ENCODE results near the gene PTPRF. TPM values are rescaled to one million over a fixed set of nuclear protein-coding genes. Genes with fewer than 3 reads are reported as not detected.
"Not testable (repeated sequence)": the region's sequence is repeated elsewhere in the genome, so short reads cannot be mapped to it uniquely, and the experiment has no call there.

The PTPRF gene
- 64.1 and 79.8 TPM in 2 replicates for total RNA-seq (2014; rRNA removed; shearing (Covaris generic))

DNA sequence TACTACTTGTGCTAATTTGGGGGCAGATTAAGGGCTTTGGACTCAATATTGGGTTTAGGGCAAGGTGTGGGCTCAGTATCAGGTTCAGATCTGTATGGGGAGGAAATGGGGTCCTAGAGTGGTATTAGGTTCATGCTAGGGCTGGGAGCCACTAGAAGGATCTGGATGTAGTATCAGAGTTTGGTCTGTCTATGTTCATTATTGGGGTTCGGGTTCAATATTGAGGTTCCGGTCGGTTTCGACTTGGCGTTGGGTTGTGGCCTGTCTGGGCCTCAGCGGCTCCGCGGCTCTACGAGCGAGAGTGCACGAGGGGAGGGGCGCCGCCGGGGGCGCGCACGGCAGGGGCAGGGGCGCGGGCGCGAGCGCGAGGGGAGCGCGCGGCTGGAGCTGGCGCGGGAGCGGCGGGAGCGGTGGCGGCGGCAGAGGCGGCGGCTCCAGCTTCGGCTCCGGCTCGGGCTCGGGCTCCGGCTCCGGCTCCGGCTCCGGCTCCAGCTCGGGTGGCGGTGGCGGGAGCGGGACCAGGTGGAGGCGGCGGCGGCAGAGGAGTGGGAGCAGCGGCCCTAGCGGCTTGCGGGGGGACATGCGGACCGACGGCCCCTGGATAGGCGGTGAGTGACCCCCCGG is at the start of gene PTPRF:
PTPRF (plus strand) TSS at position 401 of the 624 bp plus-strand sequence. CDS start 14,193 bp downstream, outside the sequence.
- DNase-seq = peak; percentile 97
- peak within 1 kb of the TSS; percentile 88 for H3K4me3 ChIP-seq (ENCODE audit: insufficient read depth, low read depth, low read length)
- H3K27me3 ChIP-seq (ENCODE audit: control insufficient read depth, insufficient read depth, low read length) = peaks cover 3% of the 10 kb centered on the region; the same call in 1 of the 2 replicates
- H3K36me3 ChIP-seq (replicated peaks; ENCODE audit: control insufficient read depth, insufficient read depth, low read length) = 0 out of 2 replicates have a peak, but pooled peaks cover 1% of the 10 kb centered on the region

DNA sequence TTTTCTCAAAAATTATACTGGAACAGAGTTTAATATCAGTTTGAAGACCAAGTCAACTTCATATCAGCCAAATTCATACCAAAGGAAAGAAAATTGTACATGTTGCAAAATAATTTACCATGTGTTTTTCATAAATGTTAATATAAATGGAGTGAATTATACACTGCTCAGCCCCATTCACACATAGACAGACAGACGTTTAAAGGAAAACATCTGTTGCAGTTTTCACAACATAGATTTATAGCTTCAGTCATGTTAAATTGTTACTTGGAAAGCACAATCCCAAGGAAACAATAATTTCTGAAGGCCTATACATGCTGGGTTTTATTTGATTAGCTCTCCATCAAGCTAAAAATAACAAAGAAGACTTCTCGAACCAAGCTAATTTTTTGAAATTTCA is 49.2 kb upstream of the PTPRF start:
- Histone ChIP-seq H3K27me3 (ENCODE audit: control insufficient read depth, insufficient read depth, low read length) (no peaks in the 10 kb centered on the region), H3K4me3 (ENCODE audit: insufficient read depth, low read depth, low read length) (no peak overlapping the region), H3K36me3 (replicated peaks; ENCODE audit: control insufficient read depth, insufficient read depth, low read length) (no peaks in the 10 kb centered on the region)
- DNase-seq = no peak

- no peak overlapping the region for H3K4me3 ChIP-seq (ENCODE audit: insufficient read depth, low read depth, low read length)
- no peaks in the 10 kb centered on the region for H3K36me3 ChIP-seq (replicated peaks; ENCODE audit: control insufficient read depth, insufficient read depth, low read length)
- H3K27me3 ChIP-seq (ENCODE audit: control insufficient read depth, insufficient read depth, low read length) = no peaks in the 10 kb centered on the region
- no peak for DNase-seq
Measured at GRCh38 chr1:43482215-43482614, 48.5 kb upstream of the PTPRF start.

DNA sequence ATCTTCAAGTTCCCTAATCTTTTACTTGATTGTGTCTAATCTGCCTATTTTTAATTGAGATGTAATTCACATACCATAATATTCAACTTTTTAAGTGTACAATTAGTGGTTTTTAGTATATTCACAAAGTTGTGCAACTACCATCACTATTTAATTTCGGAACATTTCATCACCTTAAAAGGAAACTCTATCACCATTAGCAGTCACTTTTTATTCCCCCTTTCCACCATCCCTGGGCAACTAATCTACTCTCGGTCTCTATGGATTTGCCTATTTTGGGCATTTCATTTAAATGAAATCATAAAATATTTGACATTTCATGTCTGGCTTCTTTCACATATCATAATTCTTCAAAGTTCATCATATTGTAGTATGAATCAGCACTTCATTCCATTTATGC is 46.3 kb upstream of the PTPRF start:
- DNase-seq = no peak
- Histone ChIP-seq H3K36me3 (replicated peaks; ENCODE audit: control insufficient read depth, insufficient read depth, low read length) (no peaks in the 10 kb centered on the region), H3K4me3 (ENCODE audit: insufficient read depth, low read depth, low read length) (no peak overlapping the region), H3K27me3 (ENCODE audit: control insufficient read depth, insufficient read depth, low read length) (no peaks in the 10 kb centered on the region)

DNA sequence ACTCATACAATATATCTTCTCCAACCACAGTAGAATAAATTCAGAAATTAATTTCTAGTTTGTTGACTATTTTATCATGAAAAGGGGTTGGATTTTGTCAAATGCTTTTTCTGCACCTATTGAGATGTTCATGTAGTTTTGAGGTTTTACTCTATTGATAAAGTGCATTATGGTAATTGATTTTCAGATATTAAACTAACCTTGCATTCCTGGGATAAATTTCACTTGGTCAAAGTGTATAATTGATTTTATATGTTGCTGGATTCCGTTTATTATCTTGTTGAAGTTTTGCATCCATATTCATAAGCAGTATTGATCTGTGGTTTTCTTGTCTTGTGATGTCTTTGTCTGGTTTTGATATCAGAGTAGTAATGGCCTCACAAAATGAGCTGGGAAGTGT is 42.5 kb upstream of the PTPRF start:
- no peak overlapping the region for H3K4me3 ChIP-seq (ENCODE audit: insufficient read depth, low read depth, low read length)
- no peak for DNase-seq

GRCh38 chr1:43491061-43491460 is 39.6 kb upstream of the PTPRF start:
- Histone ChIP-seq H3K4me3 (ENCODE audit: insufficient read depth, low read depth, low read length) (no peak overlapping the region), H3K27me3 (ENCODE audit: control insufficient read depth, insufficient read depth, low read length) (no peaks in the 10 kb centered on the region), H3K36me3 (replicated peaks; ENCODE audit: control insufficient read depth, insufficient read depth, low read length) (no peaks in the 10 kb centered on the region)
- DNase-seq = no peak

More for the DNA sequence above, 42.5 kb upstream of the PTPRF start:
- Histone ChIP-seq H3K36me3 (replicated peaks; ENCODE audit: control insufficient read depth, insufficient read depth, low read length) (no peaks in the 10 kb centered on the region), H3K27me3 (ENCODE audit: control insufficient read depth, insufficient read depth, low read length) (no peaks in the 10 kb centered on the region)

DNA sequence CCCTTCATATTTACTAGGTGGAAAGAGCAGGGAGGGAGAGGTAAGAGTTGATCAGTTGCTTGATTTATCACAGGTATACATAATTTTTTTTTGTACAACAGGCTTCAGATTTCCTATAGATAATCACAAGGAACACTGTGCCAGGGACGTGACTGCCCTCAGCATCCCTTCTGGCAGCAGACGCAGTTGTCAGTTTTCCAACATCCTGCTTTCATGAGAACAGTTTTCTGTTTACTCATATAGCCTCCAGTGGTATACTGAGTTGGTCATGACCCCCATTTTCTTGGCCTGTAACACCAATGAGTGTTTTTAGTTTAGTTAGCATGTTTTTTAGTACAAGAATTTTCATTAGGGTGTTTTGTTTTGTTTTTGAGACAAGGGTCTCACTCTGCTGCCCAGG is 37.9 kb upstream of the PTPRF start:
- no peak overlapping the region for H3K4me3 ChIP-seq (ENCODE audit: insufficient read depth, low read depth, low read length)
- H3K36me3 ChIP-seq (replicated peaks; ENCODE audit: control insufficient read depth, insufficient read depth, low read length) = no peaks in the 10 kb centered on the region
- no peak for DNase-seq
- H3K27me3 ChIP-seq (ENCODE audit: control insufficient read depth, insufficient read depth, low read length) = no peaks in the 10 kb centered on the region

DNA sequence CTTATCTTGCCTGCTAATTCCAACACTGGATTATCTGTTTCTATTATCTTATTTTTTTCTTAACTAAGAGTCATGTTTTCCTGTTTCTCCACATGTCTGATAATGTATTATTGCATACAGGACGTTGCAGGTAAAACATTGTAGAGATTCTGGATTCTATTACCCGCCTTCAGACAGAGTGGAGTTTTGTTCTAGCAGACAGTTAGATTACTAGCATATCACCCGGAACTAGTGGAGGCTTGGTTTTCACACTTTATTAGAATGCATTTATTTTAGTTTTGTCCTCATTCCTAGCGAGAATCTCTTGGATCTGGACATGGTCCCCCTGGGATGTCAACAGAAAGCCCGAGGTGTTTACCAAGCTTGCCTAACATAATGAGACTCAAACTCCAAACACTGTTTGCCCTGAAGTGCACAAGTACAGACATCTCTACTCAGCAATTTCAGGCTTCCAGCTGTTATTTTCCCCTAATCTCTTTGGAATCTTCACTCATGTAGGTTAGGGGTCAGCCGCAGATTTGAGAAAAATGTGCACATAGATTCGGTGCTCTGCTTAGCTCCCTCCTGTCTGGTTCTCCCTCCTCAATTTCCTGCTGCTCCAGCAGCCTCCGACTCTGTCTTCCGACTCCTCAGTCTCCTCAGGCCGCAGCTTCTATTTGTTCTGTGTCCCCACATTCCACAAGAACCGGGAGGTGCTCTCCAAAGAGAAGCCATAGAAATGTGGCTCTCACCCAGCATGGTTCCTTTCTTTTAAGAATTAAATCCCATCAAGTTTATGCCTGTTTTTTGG is 36.8 kb upstream of the PTPRF start:
- H3K36me3 ChIP-seq (replicated peaks; ENCODE audit: control insufficient read depth, insufficient read depth, low read length) = no peaks in the 10 kb centered on the region
- H3K4me3 ChIP-seq (ENCODE audit: insufficient read depth, low read depth, low read length) = no peak overlapping the region
- H3K27me3 ChIP-seq (ENCODE audit: control insufficient read depth, insufficient read depth, low read length) = no peaks in the 10 kb centered on the region
- peak; percentile 61 for DNase-seq

DNA sequence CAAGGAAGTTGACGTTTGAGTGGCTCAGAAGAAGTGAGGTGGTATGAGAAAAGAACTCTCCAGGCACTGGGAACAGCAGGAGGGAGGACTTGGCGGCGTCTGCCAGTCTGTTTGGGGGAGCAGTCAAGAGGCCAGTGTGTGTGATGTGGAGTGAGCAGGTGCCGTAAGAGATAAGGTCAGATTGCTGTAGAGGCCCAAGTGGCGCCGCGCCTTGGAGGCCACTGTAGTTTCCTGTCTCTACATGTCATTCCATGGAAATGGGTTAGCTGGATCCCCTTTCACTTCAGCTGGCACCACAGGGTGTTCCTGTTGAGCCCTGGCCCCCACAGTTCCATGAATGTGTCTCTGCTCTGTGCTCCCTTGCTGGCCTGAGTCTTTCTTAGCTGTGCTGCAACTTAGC is 35.5 kb upstream of the PTPRF start:
- H3K27me3 ChIP-seq (ENCODE audit: control insufficient read depth, insufficient read depth, low read length) = no peaks in the 10 kb centered on the region
- no peak overlapping the region for H3K4me3 ChIP-seq (ENCODE audit: insufficient read depth, low read depth, low read length)
- H3K36me3 ChIP-seq (replicated peaks; ENCODE audit: control insufficient read depth, insufficient read depth, low read length) = no peaks in the 10 kb centered on the region
- DNase-seq = no peak

DNA sequence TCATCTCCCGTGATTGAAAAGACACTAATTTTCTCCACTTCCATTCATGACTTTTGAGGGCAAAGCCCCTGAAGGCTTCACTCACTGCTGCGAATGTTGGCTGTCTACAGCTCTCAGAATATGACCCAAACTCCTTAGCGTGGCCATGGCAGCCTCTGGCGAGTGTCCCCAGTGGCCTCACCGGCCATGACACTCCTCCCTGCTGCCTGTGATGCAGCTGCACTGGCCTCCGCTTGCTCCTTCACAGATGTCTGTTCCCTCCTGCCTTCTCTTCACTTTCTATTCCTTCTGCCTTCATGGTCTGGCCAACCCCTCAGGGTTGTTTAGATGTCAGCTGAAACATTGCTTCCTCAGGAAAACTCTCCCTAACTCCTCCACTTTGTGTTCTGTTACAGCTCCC is 30.8 kb upstream of the PTPRF start:
- DNase-seq = no peak
- Histone ChIP-seq H3K27me3 (ENCODE audit: control insufficient read depth, insufficient read depth, low read length) (no peaks in the 10 kb centered on the region; the same call in 1 of the 2 replicates), H3K36me3 (replicated peaks; ENCODE audit: control insufficient read depth, insufficient read depth, low read length) (no peaks in the 10 kb centered on the region), H3K4me3 (ENCODE audit: insufficient read depth, low read depth, low read length) (no peak overlapping the region)

- not testable (repeated sequence) for H3K4me3 ChIP-seq (ENCODE audit: insufficient read depth, low read depth, low read length); DNase-seq; H3K36me3 ChIP-seq (replicated peaks; ENCODE audit: control insufficient read depth, insufficient read depth, low read length); H3K27me3 ChIP-seq (ENCODE audit: control insufficient read depth, insufficient read depth, low read length)
Measured at GRCh38 chr1:43501806-43502205, 28.9 kb upstream of the PTPRF start.

GRCh38 chr1:43503534-43503933 is 27.1 kb upstream of the PTPRF start:
- Histone ChIP-seq H3K4me3 (ENCODE audit: insufficient read depth, low read depth, low read length) (no peak overlapping the region), H3K36me3 (replicated peaks; ENCODE audit: control insufficient read depth, insufficient read depth, low read length) (no peaks in the 10 kb centered on the region), H3K27me3 (ENCODE audit: control insufficient read depth, insufficient read depth, low read length) (no peaks in the 10 kb centered on the region; the same call in 1 of the 2 replicates)
- no peak for DNase-seq

DNA sequence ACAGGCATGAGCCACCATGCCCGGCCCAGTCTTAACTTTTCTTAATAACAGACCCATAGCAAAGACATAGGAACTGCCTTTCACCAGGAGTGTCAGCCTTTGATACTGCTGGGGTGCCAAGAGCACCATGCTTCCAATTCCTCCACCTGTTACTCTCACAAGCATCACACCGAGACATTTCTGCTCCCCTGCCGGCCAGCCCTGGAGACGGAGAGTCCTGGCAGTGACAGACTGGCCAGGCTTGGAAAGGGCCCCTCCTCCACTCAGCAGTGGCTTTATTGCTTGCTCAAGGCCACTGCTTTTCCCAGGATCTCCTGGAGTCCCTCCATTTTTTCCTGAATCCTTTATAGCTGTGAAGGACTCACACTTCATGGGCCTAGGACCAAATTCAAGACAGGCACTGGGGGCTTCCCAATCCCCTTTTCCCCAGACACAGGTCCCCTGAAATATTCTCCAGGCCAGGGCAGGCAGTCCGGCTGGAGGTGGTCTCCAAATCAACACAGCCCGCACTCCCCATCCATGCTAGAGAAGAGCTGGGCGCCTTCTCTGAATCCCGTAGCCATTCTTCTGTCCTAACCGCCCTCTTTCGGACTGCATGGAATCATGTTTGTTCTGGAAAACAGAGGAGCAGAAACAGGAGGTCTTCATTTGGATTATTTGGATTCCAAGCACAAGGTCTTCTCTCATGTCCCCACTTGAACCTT is 25.5 kb upstream of the PTPRF start:
- Histone ChIP-seq H3K36me3 (replicated peaks; ENCODE audit: control insufficient read depth, insufficient read depth, low read length) (no peaks in the 10 kb centered on the region), H3K4me3 (ENCODE audit: insufficient read depth, low read depth, low read length) (no peak overlapping the region), H3K27me3 (ENCODE audit: control insufficient read depth, insufficient read depth, low read length) (no peaks in the 10 kb centered on the region; the same call in 1 of the 2 replicates)
- no peak for DNase-seq

- Histone ChIP-seq H3K27me3 (ENCODE audit: control insufficient read depth, insufficient read depth, low read length) (no peaks in the 10 kb centered on the region; the same call in 1 of the 2 replicates), H3K36me3 (replicated peaks; ENCODE audit: control insufficient read depth, insufficient read depth, low read length) (no peaks in the 10 kb centered on the region), H3K4me3 (ENCODE audit: insufficient read depth, low read depth, low read length) (no peak overlapping the region)
- DNase-seq = no peak
Measured at GRCh38 chr1:43506233-43506632, 24.4 kb upstream of the PTPRF start.
